K562 (cell line): ENCODE data around the gene OGDH. TPM values are rescaled to one million over a fixed set of nuclear protein-coding genes. Genes with fewer than 3 reads are reported as not detected.

Experiments
- ETV1 ChIP-seq: fragments of 450-650 bp; conservative IDR thresholded peaks from 2 replicates; pipeline ENCODE4 v1.6.1; 2016; ENCODE audit warnings: missing genetic modification characterization, control low read depth, low read depth, missing compliant biosample characterization
- ETV6 ChIP-seq, 3 experiments: fragments of 150-350 bp in 1 of 3; sonication (generic) in 1 of 3; formaldehyde crosslinking in 1 of 3; IDR thresholded peaks; 2 replicates each; pipeline versions ENCODE4 v1.6.1 to v1.8.0; 2014 to 2022; ENCODE audit warnings: borderline replicate concordance in 2 of 3, low read depth in 2 of 3, antibody characterized with exemption in 1 of 3, low read length in 1 of 3, mild to moderate bottlenecking in 1 of 3, missing genetic modification reagents in 1 of 3
- FOXP1 ChIP-seq: sonication (generic); formaldehyde crosslinking; IDR thresholded peaks from 2 replicates; pipeline ENCODE4 v1.8.0; 2022; ENCODE audit warnings: mild to moderate bottlenecking, missing genetic modification reagents
- GATAD2B ChIP-seq: fragments of 450-650 bp; IDR thresholded peaks from 2 replicates; pipeline ENCODE4 v1.6.1; 2017; ENCODE audit warnings: mild to moderate bottlenecking, borderline replicate concordance
- MGA ChIP-seq: fragments of 450-650 bp; IDR thresholded peaks from 2 replicates; pipeline ENCODE4 v1.6.1; 2016; ENCODE audit warnings: mild to moderate bottlenecking, moderate library complexity
- MYC ChIP-seq, 2 experiments: fragments of 250-450 bp in 1 of 2; sonication (Bioruptor Pico) in 1 of 2; IDR thresholded peaks; 2 replicates each; pipeline versions ENCODE4 v1.5.1 to v1.6.1; 2012 to 2021; ENCODE audit warnings: low read depth in 2 of 2, borderline replicate concordance in 1 of 2, improper control_type of control experiment in 1 of 2, low read length in 1 of 2, mild to moderate bottlenecking in 1 of 2, moderate library complexity in 1 of 2
- POLR2B ChIP-seq: fragments of 450-650 bp; IDR thresholded peaks from 2 replicates; pipeline ENCODE4 v1.6.1; 2018; ENCODE audit warnings: low read depth; ENCODE audit not compliant: partially characterized antibody
- RBM22 ChIP-seq: fragments of 200-400 bp; formaldehyde crosslinking; IDR thresholded peaks from 2 replicates; pipeline ENCODE4 v1.6.1; 2018; ENCODE audit warnings: low read length, low read depth; ENCODE audit not compliant: poor library complexity, severe bottlenecking
- THAP12 ChIP-seq: fragments of 250-450 bp; sonication (Bioruptor Pico); IDR thresholded peaks from 2 replicates; pipeline ENCODE4 v1.9.0; 2021; ENCODE audit warnings: mild to moderate bottlenecking, inconsistent platforms
- ZKSCAN1 ChIP-seq: fragments of 150-350 bp; IDR thresholded peaks from 2 replicates; pipeline ENCODE4 v1.6.1; 2016; ENCODE audit warnings: low read depth, low read length
- polyA plus RNA-seq, 8 experiments: library from polyadenylated mRNA; depleted of rRNA in 4 of 8; stranded (reverse) in 5 of 8; unstranded in 3 of 8; fragments of >200 nt; fragmentation: Nextera tagmentation in 2 of 8; fragmentation: Illumina TruSeq in 1 of 8; extraction: Ambion mirVana in 2 of 8; extraction: Trizol in 1 of 8; gene quantifications; 2 replicates each; pipeline versions ENCODE4 v1.2.1 to v1.2.3, GENCODE V29; 2011 to 2014; ENCODE audit warnings: inconsistent platforms in 1 of 8, missing spikeins in 1 of 8
- total RNA-seq, 7 experiments: library from RNA; depleted of rRNA in 6 of 7; stranded (reverse); fragments of >200 nt in 6 of 7; fragmentation: Illumina TruSeq in 2 of 7; extraction: Trizol in 2 of 7; gene quantifications; 2 replicates each; pipeline versions ENCODE4 v1.2.1 to v1.2.3, GENCODE V29; 2011 to 2021; ENCODE audit warnings: low replicate concordance in 1 of 7

The OGDH gene
- total and polyA plus RNA-seq, 9 of the 15 experiments (the other 6 are each of a cell fraction or from before 2014, with no cell fraction given), result 3.1 to 80.3 (median 23.5) TPM

GRCh38 chr7:44573464-44574286 is 32.8 kb upstream of the OGDH start, which contains the start of gene DDX56 (continued):
- TF ChIP-seq THAP12 (CRISPR knock-in tag) (0 out of 2 replicates have a peak, but pooled peaks have one; percentile 39), ZKSCAN1 (peak; percentile 47; the same call in 1 of the 2 replicates), ETV1 (tag) (peak; percentile 70; the same call in 1 of the 2 replicates), MGA (peak; percentile 98), GATAD2B (peak; percentile 59; the same call in 1 of the 2 replicates), RBM22 (peak; percentile 40), FOXP1 (CRISPR knock-in tag) (peak; percentile 79; the same call in 1 of the 2 replicates), POLR2B (peak; percentile 92), MYC (IDR thresholded peaks at IDR 0.05; ENCODE audit: low read depth, low read length) (peak; percentile 99), MYC (CRISPR knock-in tag; IDR thresholded peaks at IDR 0.05; ENCODE audit: borderline replicate concordance, low read depth) (peak; percentile 97), ETV6 (IDR thresholded peaks at IDR 0.05; ENCODE audit: borderline replicate concordance in 1 of 2, low read depth in 2 of 2, low read length in 1 of 2) (peak; percentile 84 to 92; a peak in 3 of 4 replicates), ETV6 (CRISPR knock-in tag; IDR thresholded peaks at IDR 0.05; ENCODE audit: borderline replicate concordance) (no peak; the same call in 1 of the 2 replicates)
